Myocyte (in vitro differentiated cells): ENCODE data around the gene RAD51B. TPM values are rescaled to one million over a fixed set of nuclear protein-coding genes. Genes with fewer than 3 reads are reported as not detected.

Source experiments
- DNase-seq: peaks from one replicate; pipeline ENCODE4 v3.0.0-alpha.2; 2012; ENCODE audit warnings: low read depth
- total RNA-seq: library from RNA; depleted of rRNA; stranded (reverse); fragments of >200 nt; gene quantifications from 2 replicates; pipeline ENCODE4 v1.2.3, GENCODE V29; 2014

The RAD51B gene
- total RNA-seq, 1 donor from 2014 or later, result 70.0 TPM

- no peak for DNase-seq
Measured at GRCh38 chr14:67833403-67833802, 13.8 kb downstream of the RAD51B start.

GRCh38 chr14:67835596-67835995 lies 16.0 kb downstream of the RAD51B start:
- no peak for DNase-seq

DNA sequence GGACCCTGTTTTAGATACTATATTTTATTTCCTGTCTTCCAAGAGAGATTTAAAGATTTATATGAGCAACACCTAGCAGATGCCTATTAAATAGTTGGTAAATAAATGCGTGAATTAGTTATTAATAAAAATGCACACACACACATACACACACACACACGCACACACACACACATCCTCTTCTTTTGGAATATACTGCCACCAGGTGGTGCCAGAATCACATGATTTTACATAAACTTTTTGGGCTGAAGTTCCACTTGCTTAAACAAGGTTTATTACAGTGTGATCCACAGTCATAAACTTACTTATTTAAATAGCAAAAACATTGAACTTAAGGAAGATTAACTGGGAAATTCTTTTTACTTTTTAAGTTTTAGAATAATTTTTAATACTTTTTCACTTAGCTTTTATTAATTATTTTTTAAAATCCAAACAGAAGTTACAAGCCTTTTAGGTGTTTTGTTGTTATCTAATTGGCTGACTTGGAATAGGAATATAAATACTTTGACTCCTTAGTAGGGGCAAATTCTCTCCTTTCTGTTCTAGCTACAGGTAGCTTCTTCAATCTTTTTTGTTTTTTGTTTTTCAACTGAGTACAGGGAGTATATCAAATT lies 17.5 kb downstream of the RAD51B start:
- DNase-seq, result peak; percentile 76

DNA sequence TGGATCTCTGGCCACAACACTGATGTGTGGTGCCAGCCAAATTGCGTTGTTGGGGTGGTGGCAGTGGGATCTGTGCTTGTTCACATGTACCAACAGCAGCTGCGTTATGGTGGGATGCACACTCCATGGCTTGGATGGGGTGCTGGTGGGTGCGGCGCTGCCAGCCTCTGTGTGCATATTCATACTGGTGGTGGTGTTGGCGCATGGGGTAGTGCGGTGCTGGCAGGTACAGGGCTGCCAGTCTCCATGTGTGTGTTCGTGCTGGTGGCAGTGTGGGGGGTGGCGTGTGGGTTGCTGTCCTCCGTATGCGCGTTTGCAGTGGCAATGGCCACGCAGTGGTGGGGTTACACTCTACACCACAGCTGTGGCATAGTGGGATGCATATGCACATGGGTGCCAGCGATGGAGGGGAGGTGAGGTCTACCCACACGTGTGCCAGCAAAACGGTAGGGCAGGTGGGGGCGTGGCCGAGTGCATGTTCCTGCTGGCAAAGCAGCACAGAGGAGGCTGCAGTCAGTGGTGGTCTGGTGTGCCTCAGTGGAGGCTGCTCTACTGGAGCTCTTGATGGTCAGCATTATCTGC lies 26.5 kb downstream of the RAD51B start:
- DNase-seq, result no peak

GRCh38 chr14:67850066-67850830 lies 30.7 kb downstream of the RAD51B start:
- no peak for DNase-seq

GRCh38 chr14:67851785-67852410 lies 32.3 kb downstream of the RAD51B start:
- no peak for DNase-seq

DNA sequence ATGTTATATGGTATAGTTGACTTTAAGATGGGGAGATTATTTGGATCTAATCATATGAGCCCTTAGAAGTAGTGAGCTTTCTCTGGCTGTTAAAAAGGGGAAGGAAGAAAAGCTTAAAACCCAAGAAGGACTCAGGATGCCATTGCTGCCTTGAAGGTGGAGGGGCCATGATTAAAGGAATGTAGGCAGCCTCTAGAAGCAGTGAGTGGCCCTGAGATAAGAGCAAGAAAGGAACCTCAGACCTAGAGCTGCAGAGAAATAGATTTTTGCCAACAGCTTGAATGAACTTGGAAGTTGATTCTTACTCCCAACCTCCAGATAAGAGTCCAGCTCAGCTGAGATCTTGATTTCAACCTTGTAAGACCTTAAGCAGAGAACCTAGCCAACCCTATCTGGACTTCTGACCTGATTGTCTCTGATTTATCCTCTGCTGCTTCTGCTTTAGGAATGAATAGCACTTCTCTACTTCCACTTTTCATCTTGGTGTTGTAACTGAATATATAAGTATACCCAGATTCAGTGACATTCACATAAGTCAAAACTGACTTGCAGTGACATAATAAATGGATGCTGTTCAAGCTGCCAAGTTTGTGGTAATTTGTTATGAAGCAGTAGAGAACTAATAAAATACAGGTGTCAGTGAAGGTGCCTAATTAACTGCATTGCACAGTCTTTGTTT lies 33.5 kb downstream of the RAD51B start:
- DNase-seq, result no peak

DNA sequence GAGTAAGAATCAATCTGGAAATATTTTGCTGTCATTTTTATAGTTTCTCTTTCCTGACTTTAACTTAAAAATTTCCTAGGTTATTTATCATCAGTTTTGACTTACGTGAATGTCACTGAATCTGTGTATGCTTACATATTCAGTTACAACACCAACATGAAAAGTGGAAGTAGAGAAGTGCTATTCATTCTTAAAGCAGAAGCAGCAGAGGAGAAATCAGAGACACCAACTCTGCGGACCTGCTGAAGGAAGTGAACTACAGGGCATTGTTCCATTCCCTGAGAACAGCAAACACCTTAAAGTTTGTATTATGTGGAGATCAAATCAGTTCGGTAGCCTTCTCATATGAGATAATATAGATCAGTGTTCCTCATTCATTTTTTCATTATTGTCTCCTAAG lies 34.1 kb downstream of the RAD51B start:
- no peak for DNase-seq

DNA sequence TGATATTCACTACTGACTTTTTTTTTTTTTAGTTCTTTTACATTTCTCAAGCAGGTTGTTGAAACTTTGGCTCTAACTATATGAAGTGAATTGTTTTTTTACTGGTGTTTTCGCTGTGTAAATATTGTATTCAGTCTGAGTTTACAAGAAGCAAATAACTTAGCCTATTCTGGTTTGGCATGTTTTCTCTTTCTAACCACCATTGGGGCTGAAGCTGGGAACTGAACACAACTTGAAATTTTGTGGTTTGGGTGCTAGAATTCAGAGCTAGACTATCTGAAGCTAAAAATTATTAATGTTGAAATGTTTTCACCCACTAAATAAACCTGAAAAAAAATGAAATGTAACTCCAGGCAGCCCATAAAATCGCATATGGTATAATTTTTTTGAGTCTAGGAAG lies 37.2 kb downstream of the RAD51B start:
- DNase-seq, result peak; percentile 61

GRCh38 chr14:67857778-67858350 lies 38.3 kb downstream of the RAD51B start:
- no peak for DNase-seq

DNA sequence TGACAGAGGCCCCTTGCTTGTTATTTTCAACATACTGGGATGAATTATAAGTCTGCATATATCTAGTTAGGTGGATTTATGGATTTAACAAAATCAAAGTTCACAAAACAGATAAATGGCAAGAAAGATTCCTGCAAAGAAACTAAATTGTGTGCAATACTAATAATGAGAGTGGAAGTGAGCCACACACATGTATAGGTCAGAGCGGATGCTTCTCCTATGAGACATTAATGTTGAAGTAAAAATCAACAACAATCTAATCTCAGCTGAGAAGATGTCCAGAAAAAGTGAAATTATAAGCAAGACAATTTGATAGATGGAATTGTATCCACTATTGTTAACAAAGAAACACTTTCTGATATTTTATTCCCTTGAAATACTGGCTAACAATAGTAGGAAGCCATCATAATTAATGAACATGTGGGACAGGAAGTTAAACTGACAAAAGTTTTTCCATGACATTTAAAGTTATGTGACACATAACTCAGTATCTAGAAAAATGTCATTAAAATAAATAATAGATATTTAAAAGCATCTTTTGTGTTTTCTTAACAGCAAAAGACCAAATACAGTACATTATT lies 39.7 kb downstream of the RAD51B start:
- no peak for DNase-seq

GRCh38 chr14:67863223-67863622 lies 43.6 kb downstream of the RAD51B start:
- no peak for DNase-seq

GRCh38 chr14:67875175-67876006 lies 55.8 kb downstream of the RAD51B start:
- DNase-seq, result no peak

DNA sequence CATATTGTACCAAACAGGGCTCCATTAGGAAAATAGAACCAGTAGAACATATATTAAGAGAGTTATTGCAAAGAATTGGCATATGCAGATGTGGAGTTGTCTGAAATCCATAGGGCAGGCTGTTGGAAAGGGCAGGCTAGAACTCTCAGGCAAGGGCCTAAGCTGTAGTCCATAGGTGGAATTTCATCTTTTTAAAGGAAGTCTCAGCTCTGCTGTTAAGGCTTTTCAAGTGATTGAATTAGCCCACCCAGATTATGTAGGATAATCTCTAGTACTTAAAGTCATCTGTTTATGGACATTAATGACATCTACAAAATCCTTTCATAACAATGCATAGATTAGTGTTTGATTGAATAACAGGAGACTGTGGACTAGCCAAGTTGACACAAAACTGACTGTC lies 59.4 kb downstream of the RAD51B start:
- no peak for DNase-seq

GRCh38 chr14:67881225-67881624 lies 61.6 kb downstream of the RAD51B start:
- no peak for DNase-seq

DNA sequence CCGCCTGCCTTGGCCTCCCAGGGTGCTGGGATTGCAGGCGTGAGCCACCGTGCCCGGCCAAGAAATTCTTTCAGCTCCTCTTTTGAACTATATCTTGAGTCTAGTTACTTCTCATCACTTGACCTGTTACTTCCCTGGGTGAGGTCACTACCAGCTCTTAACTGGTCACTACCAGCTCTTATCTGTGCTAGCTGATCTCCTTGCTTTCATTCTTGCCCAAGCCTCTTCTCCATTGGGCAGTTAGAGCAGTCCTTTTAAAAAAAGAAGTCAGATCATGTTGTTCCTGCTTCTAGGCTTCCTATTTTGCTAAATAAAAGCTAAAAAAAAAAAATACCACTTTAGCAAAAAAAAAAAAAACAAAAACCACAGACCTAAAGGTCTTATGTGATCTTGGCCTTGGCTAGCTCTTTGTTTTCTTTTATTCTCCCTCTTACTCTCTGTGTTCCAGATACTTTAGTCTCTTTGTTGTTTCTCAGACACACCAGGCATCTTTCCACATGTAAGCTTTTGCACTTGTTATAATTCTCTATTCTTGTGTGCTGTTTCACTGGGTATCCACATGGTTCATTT lies 63.5 kb downstream of the RAD51B start:
- no peak for DNase-seq

DNA sequence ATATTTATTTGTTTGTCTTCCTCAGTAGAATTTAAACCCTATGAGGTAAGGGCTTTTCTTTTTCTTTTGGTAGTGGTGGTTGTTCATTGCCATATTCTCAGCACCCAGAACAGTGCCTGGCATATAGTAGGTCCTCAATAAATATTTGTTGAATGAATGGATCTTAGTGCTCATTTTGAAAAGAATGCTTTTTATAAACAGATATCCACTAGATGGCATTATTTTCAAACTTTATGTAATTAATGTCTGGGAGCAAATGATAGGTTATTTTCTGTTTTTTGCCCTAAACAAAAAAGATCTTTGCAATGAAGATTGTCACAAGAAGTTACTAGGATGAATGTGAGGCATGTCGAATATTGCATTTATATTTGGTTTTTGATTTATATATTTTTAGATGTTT lies 64.1 kb downstream of the RAD51B start:
- peak; percentile 44 for DNase-seq

- no peak for DNase-seq
Measured at GRCh38 chr14:67886191-67886590, 66.6 kb downstream of the RAD51B start.

DNA sequence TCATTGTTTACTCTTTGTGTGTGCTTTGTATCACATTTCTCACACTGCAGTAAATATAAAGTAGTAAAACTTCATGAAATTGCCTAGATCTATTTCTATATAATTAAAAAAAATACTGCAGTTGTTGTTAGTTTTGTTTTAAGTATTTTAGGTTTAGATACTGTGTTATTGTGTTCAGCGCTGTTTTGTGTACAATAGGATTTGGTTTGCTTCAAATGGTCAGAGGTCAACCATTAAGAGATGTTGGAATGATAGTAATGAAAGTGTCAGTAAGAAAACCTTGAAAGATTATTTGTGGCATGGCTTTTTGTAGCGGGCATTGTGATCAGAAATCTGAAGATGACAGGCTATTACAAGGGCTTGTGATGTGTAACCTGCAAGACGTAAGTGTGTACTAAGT lies 67.9 kb downstream of the RAD51B start:
- DNase-seq, result no peak

- no peak for DNase-seq
Measured at GRCh38 chr14:67889455-67889854, 69.9 kb downstream of the RAD51B start.
